ENCODE data around the gene DDAH1.

DDAH1 gene

GRCh38 chr1:85374160-85374559 lies 90.8 kb downstream of the DDAH1 start:
- no peak overlapping the region for H2AFZ ChIP-seq (ENCODE audit: low read length, unreplicated experiment)
- H3K4me3 ChIP-seq (ENCODE audit: low read depth, low read length), result no peak overlapping the region
- no peaks in the 10 kb centered on the region for H3K27me3 ChIP-seq (ENCODE audit: insufficient read depth, low read length)
- H3K27ac ChIP-seq (ENCODE audit: low read depth, low read length), result no peak overlapping the region
- H3K4me1 ChIP-seq (ENCODE audit: control insufficient read depth, insufficient read depth, low read length, unreplicated experiment), result peaks cover 33% of the 10 kb centered on the region
- peaks cover 67% of the 10 kb centered on the region for H3K79me2 ChIP-seq (ENCODE audit: control insufficient read depth, insufficient read depth, low read length, unreplicated experiment)
- no peaks in the 10 kb centered on the region for H3K36me3 ChIP-seq (ENCODE audit: insufficient read depth, low read length)

DNA sequence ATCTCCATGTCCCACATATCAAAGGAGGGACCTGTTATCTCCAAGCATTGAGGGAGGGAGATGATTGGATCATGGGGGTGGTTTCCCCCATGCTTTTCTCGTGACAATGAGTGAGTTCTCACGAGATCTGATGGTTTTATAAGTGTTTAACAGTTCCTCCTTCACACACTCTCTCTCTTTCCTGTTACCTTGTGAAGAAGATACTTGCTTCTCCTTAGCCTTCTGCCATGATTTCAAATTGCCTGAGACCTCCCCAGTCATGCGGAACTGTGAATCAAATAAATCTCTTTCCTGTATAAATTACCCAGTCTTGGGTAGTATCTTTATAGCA lies 91.6 kb downstream of the DDAH1 start:
- Histone ChIP-seq H3K4me3 (ENCODE audit: low read depth, low read length) (no peak overlapping the region), H3K4me1 (ENCODE audit: control insufficient read depth, insufficient read depth, low read length, unreplicated experiment) (peaks cover 33% of the 10 kb centered on the region)

DNA sequence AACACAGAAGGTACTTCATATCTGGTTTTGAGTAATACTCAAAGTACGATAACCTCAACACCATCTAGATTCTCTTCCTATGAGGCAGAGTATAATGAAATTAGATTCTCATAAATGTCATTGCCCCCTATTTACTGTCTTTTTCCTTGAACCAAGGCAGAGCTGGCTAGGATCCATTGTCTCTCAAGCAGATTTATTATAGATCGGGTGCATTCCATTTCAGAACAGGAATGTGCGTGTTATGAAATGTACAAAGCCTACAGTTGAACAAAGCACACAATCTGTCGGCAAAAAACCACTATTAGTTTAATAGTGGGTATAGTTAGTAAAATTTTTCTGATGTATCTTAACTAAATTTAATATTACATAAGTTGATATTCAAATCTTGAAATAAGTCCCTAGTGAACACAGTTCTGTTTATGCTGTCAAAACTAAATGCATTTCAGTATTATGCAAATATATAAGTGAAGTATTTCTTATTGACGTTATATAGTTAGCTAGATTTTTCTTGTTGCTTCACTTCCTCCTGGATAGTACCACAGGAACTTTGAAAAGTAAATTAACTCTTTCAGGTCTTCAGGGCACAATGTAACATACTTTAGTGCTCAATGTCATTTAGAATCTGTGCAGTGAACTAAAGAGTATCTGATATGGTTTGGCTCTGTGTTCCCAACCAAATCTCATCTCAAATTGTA lies 92.1 kb downstream of the DDAH1 start:
- Histone ChIP-seq H3K36me3 (ENCODE audit: insufficient read depth, low read length) (no peaks in the 10 kb centered on the region), H2AFZ (ENCODE audit: low read length, unreplicated experiment) (no peak overlapping the region), H3K4me1 (ENCODE audit: control insufficient read depth, insufficient read depth, low read length, unreplicated experiment) (peaks cover 37% of the 10 kb centered on the region), H3K27ac (ENCODE audit: low read depth, low read length) (peak overlapping the region; percentile 28), H3K79me2 (ENCODE audit: control insufficient read depth, insufficient read depth, low read length, unreplicated experiment) (peaks cover 70% of the 10 kb centered on the region), H3K4me3 (ENCODE audit: low read depth, low read length) (no peak overlapping the region), H3K27me3 (ENCODE audit: insufficient read depth, low read length) (no peaks in the 10 kb centered on the region)

More for the DNA sequence above, 91.6 kb downstream of the DDAH1 start:
- H3K27me3 ChIP-seq (ENCODE audit: insufficient read depth, low read length), result no peaks in the 10 kb centered on the region
- H3K79me2 ChIP-seq (ENCODE audit: control insufficient read depth, insufficient read depth, low read length, unreplicated experiment), result peaks cover 65% of the 10 kb centered on the region
- no peak overlapping the region for H2AFZ ChIP-seq (ENCODE audit: low read length, unreplicated experiment)
- H3K27ac ChIP-seq (ENCODE audit: low read depth, low read length), result peak overlapping the region; percentile 28; the same call in 1 of the 2 replicates
- no peaks in the 10 kb centered on the region for H3K36me3 ChIP-seq (ENCODE audit: insufficient read depth, low read length)

DNA sequence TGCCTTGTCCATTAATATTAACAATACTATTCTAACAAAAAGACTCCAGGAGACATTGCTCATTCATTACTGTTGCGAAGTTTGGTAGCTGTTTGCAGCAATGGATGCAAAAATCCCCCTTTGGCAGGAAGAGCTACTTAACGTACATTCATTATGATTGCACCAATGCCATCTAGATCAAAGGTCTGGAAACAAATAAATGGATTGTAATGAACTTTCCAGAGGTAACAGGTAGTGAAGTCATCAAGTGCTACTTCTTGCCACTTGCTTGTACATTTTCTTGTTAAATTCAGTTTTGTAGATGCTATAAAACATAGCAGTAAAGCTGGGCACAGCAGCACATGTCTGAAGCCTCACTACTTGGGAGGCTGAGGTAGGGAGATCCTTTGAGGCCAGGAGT lies 93.9 kb downstream of the DDAH1 start:
- H3K27ac ChIP-seq (ENCODE audit: low read depth, low read length), result no peak overlapping the region

DNA sequence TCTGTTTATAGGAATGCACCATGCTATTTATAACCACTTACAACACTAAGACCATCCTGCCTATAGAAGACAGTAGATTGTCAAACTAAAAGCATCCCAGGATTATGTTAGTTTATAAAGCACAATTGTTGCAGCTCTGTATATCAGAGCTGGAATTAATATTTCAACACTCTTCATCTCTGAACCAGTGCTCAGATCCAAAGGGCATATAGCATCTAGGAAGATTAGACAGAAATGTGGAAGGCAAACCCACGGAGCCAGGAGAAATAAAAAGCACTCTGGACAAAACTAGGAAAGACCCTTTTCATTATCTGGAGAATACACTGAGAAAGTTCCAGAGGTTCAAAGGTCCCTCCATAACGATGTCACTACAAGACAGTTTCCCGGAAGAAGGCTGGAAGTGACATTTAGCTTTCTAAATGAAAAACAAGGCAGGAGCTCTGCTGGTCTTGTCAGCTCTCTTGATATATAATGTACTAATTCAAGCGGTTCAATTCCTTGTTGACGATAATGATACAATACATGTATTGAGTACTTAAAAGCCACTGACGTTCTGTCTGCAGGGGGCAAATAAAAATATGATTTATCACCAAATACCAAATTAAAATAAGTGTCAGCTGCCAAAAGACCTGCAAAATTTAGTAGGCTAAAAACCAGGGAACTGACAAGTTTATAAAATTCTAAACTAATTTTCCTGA lies 96.7 kb downstream of the DDAH1 start:
- Histone ChIP-seq H3K4me3 (ENCODE audit: low read depth, low read length) (no peak overlapping the region), H3K27me3 (ENCODE audit: insufficient read depth, low read length) (no peaks in the 10 kb centered on the region), H3K4me1 (ENCODE audit: control insufficient read depth, insufficient read depth, low read length, unreplicated experiment) (peaks cover 37% of the 10 kb centered on the region), H3K36me3 (ENCODE audit: insufficient read depth, low read length) (no peaks in the 10 kb centered on the region), H3K79me2 (ENCODE audit: control insufficient read depth, insufficient read depth, low read length, unreplicated experiment) (peaks cover 66% of the 10 kb centered on the region), H2AFZ (ENCODE audit: low read length, unreplicated experiment) (no peak overlapping the region), H3K27ac (ENCODE audit: low read depth, low read length) (no peak overlapping the region)

More for the DNA sequence above, 93.9 kb downstream of the DDAH1 start:
- Histone ChIP-seq H3K4me3 (ENCODE audit: low read depth, low read length) (no peak overlapping the region), H2AFZ (ENCODE audit: low read length, unreplicated experiment) (no peak overlapping the region), H3K36me3 (ENCODE audit: insufficient read depth, low read length) (no peaks in the 10 kb centered on the region), H3K79me2 (ENCODE audit: control insufficient read depth, insufficient read depth, low read length, unreplicated experiment) (peaks cover 64% of the 10 kb centered on the region), H3K27me3 (ENCODE audit: insufficient read depth, low read length) (no peaks in the 10 kb centered on the region), H3K4me1 (ENCODE audit: control insufficient read depth, insufficient read depth, low read length, unreplicated experiment) (peaks cover 47% of the 10 kb centered on the region)

DNA sequence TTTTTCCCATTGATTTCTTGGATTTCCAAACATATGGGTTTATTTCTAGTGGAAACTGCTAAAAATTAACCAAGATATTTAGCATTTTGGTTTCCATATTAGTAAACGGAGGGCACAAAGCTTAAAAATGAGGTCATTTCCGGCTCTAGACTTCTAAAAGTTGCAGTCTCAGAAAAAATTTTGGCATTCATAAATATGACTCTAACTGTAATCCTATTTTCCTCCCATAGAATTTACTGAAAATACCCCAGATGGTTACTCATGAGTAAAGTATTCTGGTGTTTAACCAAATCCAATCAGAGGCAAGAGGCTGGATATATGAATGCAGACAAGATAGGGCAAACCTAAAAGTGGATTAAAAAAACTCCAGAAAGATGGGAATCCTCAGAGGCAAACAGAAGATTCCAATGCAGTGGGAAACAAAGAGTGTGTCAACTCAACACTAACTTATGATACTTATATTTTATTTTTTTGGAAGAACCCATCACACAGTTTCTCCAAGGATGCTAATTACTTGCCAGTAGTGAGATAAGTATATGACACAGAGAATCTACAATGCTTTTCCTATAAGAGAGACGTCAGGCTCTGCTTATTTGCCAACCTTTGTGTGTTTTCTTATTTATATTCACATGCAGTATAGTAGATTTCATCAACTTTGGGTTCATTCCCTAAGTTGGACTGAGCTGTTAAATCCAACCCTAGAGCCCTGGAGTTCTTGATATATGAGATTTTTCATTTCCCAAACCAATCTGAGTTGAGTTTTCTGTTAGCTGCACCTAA lies 98.4 kb downstream of the DDAH1 start:
- Histone ChIP-seq H3K4me1 (ENCODE audit: control insufficient read depth, insufficient read depth, low read length, unreplicated experiment) (peaks cover 42% of the 10 kb centered on the region), H2AFZ (ENCODE audit: low read length, unreplicated experiment) (peak overlapping the region; percentile 19), H3K4me3 (ENCODE audit: low read depth, low read length) (no peak overlapping the region), H3K27ac (ENCODE audit: low read depth, low read length) (peak overlapping the region; percentile 85), H3K79me2 (ENCODE audit: control insufficient read depth, insufficient read depth, low read length, unreplicated experiment) (peaks cover 65% of the 10 kb centered on the region), H3K36me3 (ENCODE audit: insufficient read depth, low read length) (no peaks in the 10 kb centered on the region), H3K27me3 (ENCODE audit: insufficient read depth, low read length) (no peaks in the 10 kb centered on the region)

GRCh38 chr1:85365851-85366250 lies 99.1 kb downstream of the DDAH1 start:
- no peaks in the 10 kb centered on the region for H3K36me3 ChIP-seq (ENCODE audit: insufficient read depth, low read length)
- peaks cover 49% of the 10 kb centered on the region for H3K4me1 ChIP-seq (ENCODE audit: control insufficient read depth, insufficient read depth, low read length, unreplicated experiment)
- no peak overlapping the region for H3K4me3 ChIP-seq (ENCODE audit: low read depth, low read length)
- H3K27me3 ChIP-seq (ENCODE audit: insufficient read depth, low read length), result no peaks in the 10 kb centered on the region
- H2AFZ ChIP-seq (ENCODE audit: low read length, unreplicated experiment), result peak overlapping the region; percentile 19
- H3K79me2 ChIP-seq (ENCODE audit: control insufficient read depth, insufficient read depth, low read length, unreplicated experiment), result peaks cover 58% of the 10 kb centered on the region
- peak overlapping the region; percentile 85 for H3K27ac ChIP-seq (ENCODE audit: low read depth, low read length)

DNA sequence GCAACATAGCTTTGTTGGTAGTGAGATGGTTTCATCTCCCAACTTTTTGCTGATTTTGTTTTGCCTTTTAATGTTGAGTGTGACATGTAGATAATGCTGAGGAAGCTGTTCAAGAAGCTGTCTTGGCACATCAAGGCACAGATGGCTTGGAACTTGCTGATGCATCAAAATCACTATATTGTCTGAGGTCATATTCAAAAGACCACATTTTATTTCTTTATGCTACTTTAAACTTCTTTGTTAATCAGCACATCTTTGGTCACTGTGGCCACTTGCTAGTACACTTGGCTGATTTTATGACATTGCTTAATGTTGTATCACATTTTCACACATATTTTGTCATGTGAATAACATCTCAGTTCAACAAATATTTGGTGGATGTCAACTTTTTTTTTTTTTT lies 101.4 kb downstream of the DDAH1 start:
- no peaks in the 10 kb centered on the region for H3K27me3 ChIP-seq (ENCODE audit: insufficient read depth, low read length)
- no peaks in the 10 kb centered on the region for H3K36me3 ChIP-seq (ENCODE audit: insufficient read depth, low read length)
- H3K79me2 ChIP-seq (ENCODE audit: control insufficient read depth, insufficient read depth, low read length, unreplicated experiment), result peaks cover 54% of the 10 kb centered on the region
- H3K4me1 ChIP-seq (ENCODE audit: control insufficient read depth, insufficient read depth, low read length, unreplicated experiment), result peaks cover 70% of the 10 kb centered on the region
- H3K27ac ChIP-seq (ENCODE audit: low read depth, low read length), result no peak overlapping the region
- H3K4me3 ChIP-seq (ENCODE audit: low read depth, low read length), result no peak overlapping the region
- H2AFZ ChIP-seq (ENCODE audit: low read length, unreplicated experiment), result no peak overlapping the region

- Histone ChIP-seq H3K27ac (ENCODE audit: low read depth, low read length) (no peak overlapping the region), H3K4me3 (ENCODE audit: low read depth, low read length) (no peak overlapping the region), H3K4me1 (ENCODE audit: control insufficient read depth, insufficient read depth, low read length, unreplicated experiment) (peaks cover 68% of the 10 kb centered on the region), H3K27me3 (ENCODE audit: insufficient read depth, low read length) (no peaks in the 10 kb centered on the region), H3K79me2 (ENCODE audit: control insufficient read depth, insufficient read depth, low read length, unreplicated experiment) (peaks cover 50% of the 10 kb centered on the region), H3K36me3 (ENCODE audit: insufficient read depth, low read length) (no peaks in the 10 kb centered on the region; the same call in 1 of the 2 replicates), H2AFZ (ENCODE audit: low read length, unreplicated experiment) (no peak overlapping the region)
These were observed 101.9 kb downstream of the DDAH1 start for GRCh38 chr1:85363092-85363491.

- Histone ChIP-seq H3K79me2 (ENCODE audit: control insufficient read depth, insufficient read depth, low read length, unreplicated experiment) (peaks cover 53% of the 10 kb centered on the region), H3K27ac (ENCODE audit: low read depth, low read length) (peak overlapping the region; percentile 81), H3K4me1 (ENCODE audit: control insufficient read depth, insufficient read depth, low read length, unreplicated experiment) (peaks cover 61% of the 10 kb centered on the region), H3K36me3 (ENCODE audit: insufficient read depth, low read length) (no peaks in the 10 kb centered on the region; the same call in 1 of the 2 replicates), H2AFZ (ENCODE audit: low read length, unreplicated experiment) (no peak overlapping the region), H3K27me3 (ENCODE audit: insufficient read depth, low read length) (no peaks in the 10 kb centered on the region), H3K4me3 (ENCODE audit: low read depth, low read length) (no peak overlapping the region)
These were observed 103.2 kb downstream of the DDAH1 start for GRCh38 chr1:85361606-85362296.

All from ACC112 (cell line).